Dermis blood vessel endothelial cell (primary cell): ENCODE data around the gene DLGAP1. TPM values are rescaled to one million over a fixed set of nuclear protein-coding genes. Genes with fewer than 3 reads are reported as not detected.

Source experiments
- DNase-seq: peaks from one replicate; pipeline ENCODE4 v3.0.0; 2010
- total RNA-seq: library from RNA; depleted of rRNA; stranded (reverse); fragments of >200 nt; gene quantifications from 2 replicates; pipeline ENCODE4 v1.2.3, GENCODE V29; 2014

The DLGAP1 gene
- total RNA-seq, 1 donor from 2014 or later, result 0.17 TPM

DNA sequence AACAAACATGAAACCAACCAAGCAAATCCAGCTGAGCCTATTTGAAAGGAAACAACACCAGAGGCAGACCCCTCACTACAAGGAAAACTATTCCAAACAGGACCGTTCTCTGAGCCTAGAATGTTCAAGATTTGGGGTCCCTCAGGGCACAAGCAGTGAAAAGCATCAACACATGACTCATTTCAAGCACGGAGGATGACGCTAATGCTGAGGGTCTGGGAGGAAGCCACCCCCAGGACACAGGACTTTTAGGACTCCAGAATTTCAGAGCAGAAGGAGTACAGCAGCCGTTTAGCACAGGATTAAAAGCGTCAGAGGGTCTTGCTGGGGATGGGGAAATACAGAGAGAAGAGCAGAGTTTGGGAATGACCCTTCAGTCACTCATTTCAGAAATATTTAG, 168.9 kb downstream of the DLGAP1 start:
- no peak for DNase-seq

DNA sequence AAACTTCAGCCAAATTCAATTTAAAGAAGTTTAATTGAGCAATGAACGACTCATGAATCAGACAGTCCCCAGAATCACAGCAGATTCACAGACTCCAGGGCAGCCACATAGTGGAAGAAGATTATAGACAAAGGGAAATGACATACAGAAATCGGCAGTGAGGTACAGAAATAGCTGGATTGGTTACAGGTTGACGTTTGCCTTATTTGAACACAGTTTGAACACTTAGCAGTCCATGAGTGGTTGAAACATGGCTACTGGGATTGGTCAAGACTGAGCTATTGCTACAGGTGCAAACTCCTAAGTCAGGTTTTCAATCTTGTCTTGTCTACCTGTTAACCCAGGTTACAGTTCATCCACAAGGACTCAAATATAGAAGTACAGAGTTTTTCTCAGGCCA, 169.6 kb downstream of the DLGAP1 start:
- no peak for DNase-seq

DNA sequence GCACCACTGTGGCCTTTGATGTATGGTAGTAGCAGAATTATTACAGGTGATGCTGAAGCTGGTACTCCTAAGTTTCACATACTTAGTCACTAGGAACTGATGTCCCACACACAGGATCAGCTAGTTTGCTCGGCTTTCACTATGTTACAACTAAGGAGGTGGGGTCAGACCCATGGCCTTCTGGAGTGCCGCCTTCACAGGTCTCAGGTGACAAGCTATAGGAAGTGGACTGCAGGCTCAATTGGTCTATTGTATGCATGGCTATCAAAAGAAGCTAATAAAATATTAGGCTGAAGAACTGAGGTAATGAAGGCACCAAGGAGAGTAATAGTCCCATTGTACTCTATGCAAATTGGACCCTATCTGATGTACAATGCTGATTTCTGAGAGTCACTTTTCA, 170.6 kb downstream of the DLGAP1 start:
- no peak for DNase-seq

DNA sequence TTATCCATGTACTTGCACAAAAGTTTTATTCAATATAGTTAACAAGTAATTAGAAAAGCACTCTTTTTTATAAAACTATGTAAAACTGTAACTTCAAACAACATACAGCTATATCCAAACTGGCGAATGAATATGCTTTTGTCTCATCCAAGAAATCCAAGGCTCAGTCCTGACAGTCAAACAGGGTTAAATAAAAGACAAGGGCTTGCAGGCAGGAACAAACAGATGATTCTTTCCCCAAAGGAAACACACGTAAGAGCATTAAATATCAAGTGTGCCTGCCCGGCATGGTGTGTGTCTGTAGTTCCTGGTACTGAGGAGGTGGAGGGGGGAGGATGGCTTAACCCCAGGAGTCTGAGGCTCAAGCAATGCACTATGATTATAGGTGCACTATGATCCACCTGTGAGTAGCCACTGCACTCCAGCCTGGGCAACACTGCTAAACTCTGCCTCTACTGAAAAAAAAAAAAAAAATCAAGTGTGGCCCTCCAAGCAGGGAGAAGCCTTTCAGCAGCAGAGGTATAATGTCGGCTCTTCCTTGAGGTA, 171.3 kb downstream of the DLGAP1 start:
- no peak for DNase-seq

DNA sequence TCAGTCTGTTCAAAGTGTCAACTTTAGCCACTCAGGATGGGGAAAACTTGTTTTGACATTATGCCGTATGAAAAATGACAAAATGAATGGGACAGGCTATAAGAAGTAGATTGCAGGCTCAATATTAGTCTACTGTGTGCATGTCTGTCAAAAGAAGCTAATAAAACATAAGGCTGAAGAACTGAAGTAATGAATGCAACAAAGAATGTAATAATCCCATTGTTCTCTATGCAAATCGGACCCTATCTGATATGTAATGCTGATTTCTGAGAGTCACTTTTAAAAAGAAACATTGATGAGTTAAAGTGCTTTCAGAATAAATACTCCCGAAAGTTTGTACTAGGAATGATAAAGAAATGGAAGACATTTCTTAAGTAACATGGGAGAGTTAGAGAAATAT, 172.2 kb downstream of the DLGAP1 start:
- DNase-seq, result no peak

DNA sequence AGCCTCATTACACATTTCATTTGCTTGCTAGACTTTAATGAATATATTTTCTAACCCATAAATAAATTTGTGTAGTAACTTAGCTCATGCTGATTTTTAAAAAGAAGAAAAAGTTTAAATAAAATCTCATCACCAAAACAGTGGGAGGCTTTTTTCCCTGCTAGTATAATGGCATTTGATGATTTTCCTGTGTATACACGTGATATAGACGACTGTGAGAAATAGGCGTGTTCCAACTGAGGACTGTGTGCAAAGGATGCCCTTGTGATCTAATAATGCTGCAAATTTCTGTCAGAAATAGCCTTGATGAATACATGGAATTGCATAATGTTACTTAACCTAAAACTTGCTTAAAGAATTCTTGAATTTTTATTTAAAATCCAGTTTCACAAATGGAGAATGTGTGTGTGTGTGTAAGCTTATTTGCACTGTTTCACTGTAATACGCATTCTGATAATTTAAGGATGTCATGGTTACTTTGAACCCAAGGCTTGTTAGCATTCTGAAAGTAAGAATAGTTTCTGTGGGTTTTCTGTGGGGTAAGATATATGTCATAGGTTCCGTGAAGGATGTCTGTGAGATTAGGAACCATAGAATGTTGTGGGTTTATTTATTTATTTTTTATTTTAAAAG, 178.0 kb downstream of the DLGAP1 start:
- DNase-seq, result no peak

DNA sequence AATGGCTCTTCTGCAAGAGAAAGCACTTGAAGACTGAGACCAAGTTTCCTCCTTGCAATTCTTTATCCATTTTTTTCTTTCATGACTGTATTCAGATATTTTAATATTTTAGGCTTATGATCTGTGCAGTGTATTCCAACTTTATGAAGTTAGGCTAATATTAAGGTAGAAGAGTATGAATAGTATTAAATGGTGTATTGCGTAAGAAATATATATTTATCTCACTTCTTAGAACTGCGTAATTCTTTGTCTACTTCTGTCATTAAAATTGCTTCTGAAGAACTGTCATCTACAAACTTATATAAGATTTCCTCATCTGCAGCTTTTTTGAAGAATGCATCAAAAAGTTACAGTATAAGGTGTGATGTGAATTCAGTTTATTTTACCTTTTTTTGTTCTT, 183.2 kb downstream of the DLGAP1 start:
- no peak for DNase-seq

DNA sequence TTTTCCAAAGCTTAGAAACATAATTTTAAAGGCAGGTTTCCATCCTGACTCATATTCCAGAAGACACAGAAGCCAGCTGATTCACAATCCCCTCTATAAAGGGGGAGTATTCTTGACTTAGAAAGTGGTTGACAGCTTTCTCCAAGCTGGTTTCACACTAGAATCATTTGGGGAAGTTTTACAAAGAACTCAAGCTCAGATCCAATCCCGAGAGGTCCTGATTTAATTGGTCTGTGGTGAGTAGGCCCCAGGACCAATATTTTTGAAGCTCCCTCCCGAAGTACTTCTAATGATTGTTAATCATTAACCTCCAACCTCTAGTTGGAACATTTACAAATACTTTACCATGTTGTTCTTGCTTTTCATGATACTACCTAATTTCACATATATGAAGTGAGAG, 184.1 kb downstream of the DLGAP1 start:
- no peak for DNase-seq

DNA sequence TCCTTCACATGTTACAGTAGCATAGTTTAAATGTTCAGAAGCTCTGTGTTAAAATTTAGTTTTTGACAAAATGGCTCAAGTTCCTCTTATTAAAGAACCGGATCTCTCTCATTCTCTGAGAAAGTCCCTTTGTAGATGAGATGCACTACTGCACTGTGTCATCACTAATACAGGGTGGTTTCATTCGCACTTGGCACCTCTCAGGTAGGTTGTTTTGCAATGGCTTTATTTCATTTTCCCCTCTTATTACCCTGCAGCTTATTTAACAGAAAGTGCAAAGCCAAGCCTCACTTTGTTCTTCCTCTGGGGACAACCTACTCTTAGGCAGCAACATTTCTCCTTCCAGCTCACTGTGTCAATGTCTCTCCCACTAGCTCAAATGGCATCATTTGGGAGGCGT, 185.1 kb downstream of the DLGAP1 start:
- DNase-seq, result no peak

DNA sequence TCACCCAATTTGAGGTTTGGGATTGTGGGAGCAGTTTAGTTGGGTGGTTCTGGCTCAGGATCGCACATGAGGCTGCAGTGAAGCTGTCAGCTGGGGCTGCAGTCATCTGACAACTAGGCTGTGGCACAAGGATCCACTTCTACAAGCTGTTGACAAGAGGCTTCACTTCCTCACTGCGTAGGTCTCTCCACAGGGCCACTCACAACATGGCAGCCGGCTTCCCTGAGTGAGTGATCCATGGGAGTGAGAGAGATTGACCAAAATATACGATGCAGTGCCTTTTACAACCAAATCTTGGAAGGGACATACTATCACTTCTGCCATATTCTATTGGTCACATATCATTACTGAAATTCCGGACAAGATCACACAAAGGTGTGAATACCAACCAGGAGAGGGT, 187.5 kb downstream of the DLGAP1 start:
- no peak for DNase-seq

DNA sequence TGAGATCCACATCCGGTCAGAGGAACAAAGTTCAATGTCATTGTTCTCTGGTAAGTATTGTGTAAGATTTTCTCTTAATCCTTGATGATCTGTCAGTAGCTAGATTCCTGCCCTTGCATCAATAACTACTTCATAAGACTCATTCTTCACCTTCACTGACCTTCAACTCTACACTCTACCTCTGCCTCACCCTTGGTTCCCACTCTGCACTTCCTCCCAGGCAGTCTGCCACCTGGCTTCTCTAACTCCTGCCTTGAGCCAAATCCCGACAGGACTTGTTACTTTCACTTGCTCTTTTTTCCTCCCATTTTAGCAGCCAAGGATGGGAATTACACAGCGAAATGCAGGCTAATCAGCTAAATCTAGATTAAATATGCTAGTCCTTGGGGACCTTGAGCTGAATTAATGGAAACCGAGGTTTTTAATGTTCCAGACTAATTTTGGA, 190.7 kb downstream of the DLGAP1 start:
- DNase-seq, result peak; percentile 23

DNA sequence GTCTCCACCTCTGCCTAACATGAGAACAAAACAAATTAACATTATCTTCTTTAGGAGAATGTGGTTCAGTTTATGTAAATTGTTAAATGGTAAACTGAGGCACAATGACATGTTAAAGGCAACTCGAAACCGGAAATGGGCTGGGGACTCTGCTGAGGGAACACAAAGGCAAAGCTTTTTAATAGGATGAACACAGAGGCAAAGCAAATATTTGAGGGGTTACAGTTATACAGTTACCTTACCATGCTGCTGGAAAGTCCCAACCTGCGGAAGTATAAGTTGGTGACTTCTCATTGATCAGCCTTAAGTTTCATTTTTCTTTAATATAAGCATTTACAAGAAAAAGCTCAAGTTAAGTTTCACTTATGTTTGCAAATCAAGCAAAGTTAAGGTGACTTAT, 195.0 kb downstream of the DLGAP1 start:
- no peak for DNase-seq

DNA sequence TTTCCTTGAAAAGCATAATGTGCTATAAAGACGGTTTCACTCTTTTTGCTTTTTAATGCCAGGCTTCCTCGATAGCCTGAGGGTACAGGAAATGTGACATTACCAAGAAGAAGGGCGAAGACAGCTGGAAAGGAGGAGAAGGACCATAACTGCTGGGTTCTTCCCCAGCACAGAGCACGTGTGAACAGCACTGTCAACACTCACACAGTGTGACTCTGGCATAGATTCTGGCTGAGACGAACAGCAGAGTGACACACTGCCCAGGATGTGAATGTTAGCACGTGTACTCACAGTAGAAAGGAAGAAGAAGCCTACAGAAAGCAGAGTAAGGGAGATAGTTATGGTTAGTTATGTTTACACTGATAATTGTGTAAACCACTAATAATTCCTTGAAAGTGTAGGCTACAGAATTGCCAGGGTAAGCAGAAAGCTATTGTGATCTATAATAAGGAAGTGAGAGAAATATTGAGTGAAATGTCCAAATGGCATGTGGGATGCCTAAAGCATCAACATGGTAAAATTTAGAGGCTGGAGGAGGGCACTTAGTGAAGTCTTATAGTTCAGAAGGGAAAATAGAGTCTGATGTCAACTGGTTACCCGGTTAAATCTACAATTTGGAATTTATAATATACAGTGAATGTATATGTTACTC, 198.2 kb downstream of the DLGAP1 start:
- DNase-seq, result no peak

DNA sequence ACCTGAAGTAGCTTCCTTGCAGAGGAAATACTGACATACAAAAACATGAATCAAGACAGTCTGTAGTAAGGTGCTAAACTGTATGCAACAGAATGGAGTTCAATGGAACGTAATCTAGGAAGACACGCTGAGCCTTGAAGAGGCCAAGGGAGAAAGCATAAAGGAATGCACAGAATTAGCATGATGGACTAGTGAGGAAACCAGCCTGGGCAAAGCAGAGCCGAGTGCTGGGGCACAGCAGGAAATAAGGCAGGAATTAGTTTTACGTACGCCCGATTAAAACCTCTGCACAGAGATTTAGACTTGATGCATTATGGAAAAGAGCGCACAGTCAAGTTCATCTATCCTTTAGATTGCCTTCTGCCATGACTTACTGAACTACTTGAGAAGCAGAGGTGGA, 200.3 kb downstream of the DLGAP1 start:
- peak; percentile 21 for DNase-seq

DNA sequence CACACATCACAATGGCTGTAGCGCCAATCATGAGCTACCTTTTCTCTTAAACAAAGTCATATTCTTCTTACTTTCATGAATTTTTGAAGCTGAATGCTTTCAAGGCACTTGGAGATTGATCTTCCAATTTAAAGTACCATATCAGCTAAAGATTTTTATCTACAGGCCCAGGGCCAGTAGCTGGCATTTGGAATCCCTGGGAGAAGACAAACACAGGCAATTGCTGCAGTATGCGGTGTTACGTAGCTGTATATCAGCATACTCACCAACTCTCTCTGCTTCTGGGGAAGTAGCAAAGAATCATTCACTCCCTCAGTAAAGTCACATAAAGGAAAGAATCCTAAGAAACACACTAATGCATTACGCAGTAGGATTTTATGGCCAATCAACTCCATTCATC, 202.3 kb downstream of the DLGAP1 start:
- no peak for DNase-seq

DNA sequence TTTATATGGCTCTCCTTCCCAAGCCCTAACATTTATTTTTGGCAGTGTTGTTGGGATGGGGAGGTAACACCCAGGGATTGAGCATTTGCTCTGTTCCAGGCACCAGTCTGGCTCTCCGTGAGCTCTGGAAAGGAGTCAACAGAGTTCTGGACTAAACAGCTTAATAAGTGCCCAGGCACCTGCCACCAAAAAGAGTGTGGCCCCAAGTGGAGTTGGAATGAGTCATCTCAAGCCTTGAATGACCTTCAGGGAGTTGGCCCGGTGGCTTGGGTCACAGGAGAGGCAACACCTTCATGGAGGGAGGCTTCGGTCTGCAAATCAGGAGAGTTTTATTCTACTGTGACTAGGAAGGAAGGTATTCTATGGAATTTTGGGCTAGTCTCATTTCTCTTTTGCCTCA, 203.2 kb downstream of the DLGAP1 start:
- DNase-seq, result no peak

DNA sequence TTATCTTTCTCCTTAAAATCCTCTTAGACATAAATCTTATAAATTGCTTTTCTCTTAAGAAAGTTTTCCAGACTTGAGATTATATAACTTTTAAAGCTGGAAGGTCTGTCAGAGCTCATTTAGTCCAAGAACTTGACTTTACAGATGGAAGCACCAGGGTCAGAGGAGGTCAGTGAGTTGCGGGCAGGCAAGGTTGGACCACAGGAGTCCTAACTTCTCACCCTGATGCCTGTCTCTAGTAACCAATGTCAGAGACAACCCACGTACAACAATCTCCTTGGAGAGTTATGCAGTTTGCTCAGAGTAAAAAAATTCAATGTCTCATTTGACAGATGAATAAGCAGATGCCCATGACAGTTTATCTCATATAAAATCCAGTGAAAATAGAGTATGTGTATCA, 203.9 kb downstream of the DLGAP1 start:
- DNase-seq, result no peak

DNA sequence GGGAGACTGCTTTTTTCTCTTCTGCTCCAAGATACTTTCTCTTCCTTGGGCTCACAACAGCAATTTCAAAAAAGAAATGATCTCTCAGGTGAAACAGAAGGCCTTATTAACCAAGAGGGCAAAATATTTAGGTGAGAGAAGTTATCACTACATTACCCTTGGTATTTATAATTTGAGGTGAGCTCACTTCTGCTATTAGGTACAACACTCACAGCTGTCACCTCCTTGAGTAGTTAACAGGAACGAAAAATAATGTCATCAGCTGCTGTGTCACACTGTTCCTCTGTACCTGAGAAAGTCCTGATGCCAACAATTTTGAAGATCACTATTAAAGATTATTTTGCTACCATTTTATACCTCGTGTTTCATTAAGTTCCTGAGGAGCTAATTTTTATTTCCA, 205.0 kb downstream of the DLGAP1 start:
- DNase-seq, result no peak

DNA sequence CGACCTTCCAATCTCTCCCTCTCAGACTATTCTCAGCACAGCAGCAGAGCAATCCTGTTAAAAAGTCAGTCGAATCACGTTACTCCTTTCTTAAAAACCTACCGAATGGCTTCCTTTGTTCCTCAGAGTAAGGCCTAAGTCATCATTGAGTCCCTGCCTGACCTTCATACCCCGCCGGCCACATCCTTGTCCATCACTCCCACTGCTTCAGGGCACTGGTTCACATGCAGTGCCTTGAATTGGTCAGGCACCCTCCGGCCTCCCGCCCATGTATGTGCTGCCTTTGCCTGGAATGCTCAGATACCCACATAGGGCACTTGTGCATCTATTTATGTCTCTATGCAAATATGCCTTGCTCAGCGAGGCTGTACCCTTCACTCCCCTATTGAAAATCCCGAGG, 206.4 kb downstream of the DLGAP1 start:
- DNase-seq, result no peak

DNA sequence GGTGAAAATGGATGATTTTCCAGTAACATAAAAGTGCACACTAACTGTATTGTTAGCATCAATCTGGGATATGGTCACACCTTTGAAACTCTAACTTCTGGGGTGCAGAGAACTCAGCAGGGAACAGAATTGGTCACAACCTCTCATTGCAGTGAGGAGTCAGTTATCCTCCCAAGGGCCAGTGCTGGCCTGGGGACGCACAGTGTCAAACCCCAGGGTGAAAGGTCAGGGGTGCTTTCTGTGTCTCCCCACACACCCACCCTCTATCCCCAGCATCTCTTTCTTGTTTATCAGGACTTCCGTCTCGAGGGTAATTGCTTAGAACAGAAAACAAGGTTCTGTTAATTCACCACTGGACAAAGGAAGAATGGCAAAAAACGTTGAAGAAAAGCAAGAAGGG, 208.7 kb downstream of the DLGAP1 start:
- no peak for DNase-seq

DNA sequence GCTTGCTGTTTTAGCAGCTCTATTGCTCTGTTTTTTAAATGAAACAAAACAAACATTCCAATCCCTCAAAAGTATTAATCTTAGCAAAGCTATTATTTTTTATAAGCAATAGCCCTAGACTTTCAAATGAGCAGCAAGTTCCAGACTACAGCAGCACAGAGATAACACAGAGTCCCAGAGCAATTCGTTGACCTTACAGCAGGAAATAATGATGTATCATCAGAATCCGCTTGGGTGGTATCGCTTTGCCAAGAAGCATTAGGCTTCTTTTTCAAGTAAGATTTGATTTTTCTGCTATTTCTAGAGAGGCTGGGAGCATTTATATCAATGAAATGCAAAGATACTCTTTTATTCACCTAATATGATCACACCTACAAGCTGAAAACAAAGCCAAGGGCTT, 209.7 kb downstream of the DLGAP1 start:
- no peak for DNase-seq

DNA sequence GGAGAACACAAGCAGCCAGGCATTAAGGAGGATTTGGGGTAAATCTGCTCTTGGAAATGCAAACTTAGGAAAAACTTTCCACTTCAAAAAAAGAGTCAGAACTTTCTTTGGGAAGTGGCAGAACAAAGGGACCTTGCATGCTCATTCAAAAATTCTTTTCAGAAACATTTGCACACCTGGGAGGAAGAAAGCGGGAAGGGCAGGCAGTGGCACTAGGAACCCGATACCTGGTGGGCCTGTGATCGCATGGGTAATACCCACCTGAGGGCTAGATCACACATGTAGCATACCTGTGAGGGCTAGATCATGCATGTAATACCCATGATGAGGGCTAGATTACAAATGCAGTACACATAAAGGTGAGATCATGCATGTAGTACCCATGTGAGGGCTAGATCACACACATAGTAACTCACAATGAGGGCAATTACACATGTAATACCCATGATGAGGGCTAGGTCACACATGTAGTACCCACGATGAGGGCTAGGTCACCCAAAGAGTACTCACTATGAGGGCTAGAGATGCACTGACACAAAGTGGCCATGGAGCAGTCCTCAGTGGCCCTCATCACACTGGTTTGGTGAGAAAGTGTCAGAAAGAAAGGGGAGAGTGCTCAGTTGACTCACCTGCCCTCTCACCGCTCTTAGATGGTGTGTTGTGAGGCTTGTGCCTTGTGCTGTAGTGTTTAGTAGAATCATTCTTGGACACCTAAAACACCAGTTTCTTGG, 212.5 kb downstream of the DLGAP1 start:
- DNase-seq, result no peak

DNA sequence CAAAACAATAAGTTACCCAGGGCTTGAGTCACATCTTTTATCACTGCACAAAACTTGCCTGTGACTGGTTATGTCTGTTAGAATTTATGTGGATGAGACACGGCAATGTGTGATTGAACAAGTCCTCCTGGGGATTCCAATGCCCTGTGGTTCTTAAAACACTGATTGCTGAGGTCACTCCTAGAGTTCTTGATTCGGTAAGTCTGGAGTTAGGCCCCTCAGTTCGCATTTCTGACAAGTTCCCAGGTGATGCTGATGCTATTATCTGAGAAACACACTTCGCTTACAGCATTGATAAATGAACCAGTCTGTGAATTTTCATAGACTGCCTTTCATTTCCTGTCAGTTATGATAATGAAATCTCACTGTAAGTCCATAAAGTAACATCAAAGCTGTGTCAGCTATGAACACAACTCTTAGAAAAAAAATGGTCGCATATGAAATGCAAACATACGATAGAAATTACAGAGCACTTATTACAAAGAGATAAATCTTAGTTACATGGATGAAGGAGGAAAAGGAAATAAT, 214.0 kb downstream of the DLGAP1 start:
- DNase-seq, result no peak

DNA sequence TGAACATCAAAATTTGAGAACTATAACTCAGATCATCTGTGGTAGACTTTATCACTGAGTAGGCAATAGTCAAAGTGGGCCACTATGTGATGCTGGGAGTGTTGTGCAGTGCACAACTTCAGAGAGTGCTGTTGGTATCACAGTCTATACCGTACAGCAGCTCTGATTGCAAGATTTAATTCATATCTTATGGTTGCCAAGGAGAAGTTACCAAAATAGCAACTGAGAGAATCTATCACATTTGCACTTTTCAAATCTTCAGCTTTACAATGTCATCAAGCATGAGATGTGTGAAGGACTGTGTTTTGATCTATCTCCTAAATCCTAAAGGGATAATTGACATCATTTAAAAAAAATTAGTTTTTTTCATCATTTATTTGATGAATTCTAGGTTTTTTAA, 216.1 kb downstream of the DLGAP1 start:
- no peak for DNase-seq
